Kidney glomerular epithelial cell (primary cell): ENCODE results near the gene KLF15.

ENCODE experiments used
- DNase-seq: peaks from one replicate; lab custom pipeline; 2025; lab: John Stamatoyannopoulos, UW

The KLF15 gene

GRCh38 chr3:126360046-126360713, 3.0 kb upstream of the KLF15 start:
- DNase-seq = no peak

- DNase-seq = no peak
These were observed 1.6 kb upstream of the KLF15 start for GRCh38 chr3:126358816-126359181.

- DNase-seq = no peak
These were observed 1.0 kb upstream of the KLF15 start for GRCh38 chr3:126358038-126358815.

GRCh38 chr3:126356373-126357264, 589 bp downstream of the KLF15 start:
- DNase-seq = no peak

- DNase-seq = no peak
These were observed 1.3 kb downstream of the KLF15 start for GRCh38 chr3:126355777-126356372.

GRCh38 chr3:126355251-126355650, 2.0 kb downstream of the KLF15 start:
- DNase-seq = no peak

GRCh38 chr3:126354776-126355175, 2.4 kb downstream of the KLF15 start:
- DNase-seq = no peak

GRCh38 chr3:126353694-126354321, 3.4 kb downstream of the KLF15 start:
- no peak for DNase-seq

GRCh38 chr3:126352476-126353454, 4.4 kb downstream of the KLF15 start:
- no peak for DNase-seq

- DNase-seq = no peak
These were observed 5.3 kb downstream of the KLF15 start for GRCh38 chr3:126351771-126352475.

- no peak for DNase-seq
These were observed 6.0 kb downstream of the KLF15 start for GRCh38 chr3:126351086-126351770.

GRCh38 chr3:126350502-126351085, 6.6 kb downstream of the KLF15 start:
- no peak for DNase-seq

GRCh38 chr3:126349611-126350501, 7.4 kb downstream of the KLF15 start:
- DNase-seq = no peak

- no peak for DNase-seq
These were observed 8.1 kb downstream of the KLF15 start for GRCh38 chr3:126349071-126349470.

- DNase-seq = no peak
These were observed 8.8 kb downstream of the KLF15 start for GRCh38 chr3:126348308-126348920.

GRCh38 chr3:126347543-126348161, 9.6 kb downstream of the KLF15 start:
- no peak for DNase-seq

- DNase-seq = no peak
These were observed 10.7 kb downstream of the KLF15 start for GRCh38 chr3:126346466-126346865.
